HepG2 (cell line): ENCODE results near the gene SPARC. TPM values are rescaled to one million over a fixed set of nuclear protein-coding genes. Genes with fewer than 3 reads are reported as not detected.
"Not testable (repeated sequence)": the region's sequence is repeated elsewhere in the genome, so short reads cannot be mapped to it uniquely, and the experiment has no call there.

ENCODE experiments used
- ATAC-seq: fragments of 200-7000 bp; cut with Tn5 transposase; 3 replicates; pipeline ENCODE4 v1.9.1; 2020; ENCODE audit warnings: mild to moderate bottlenecking, moderate library complexity
- BruUV-seq: library from RNA; stranded (reverse); fragments of 400-500 nt; replicated peaks from 2 replicates; lab custom pipeline; 2021; lab: Mats Ljungman, UMichigan
- CTCF ChIA-PET: fragments of 300-600 bp; formaldehyde crosslinking; extraction: SDS; loops from one replicate; lab custom pipeline; 2021; ENCODE audit warnings: low total read pairs, inconsistent platforms, low intra/inter-chr PET ratio; lab: Yijun Ruan, JAX
- POLR2A ChIA-PET: fragments of 350-600 bp; sonication (Branson Sonifier 250); formaldehyde crosslinking; loops from one replicate; lab custom pipeline; 2020; ENCODE audit warnings: antibody characterized with exemption, inconsistent platforms; lab: Yijun Ruan, JAX
- DNase-seq: peaks from one replicate; pipeline ENCODE4 v3.0.0-alpha.2; 2015; ENCODE audit warnings: low spot score
- FAIRE-seq: peaks from 3 replicates; lab custom pipeline; 2011; peaks lifted over from hg19 to GRCh38; lab: Jason Lieb, UNC
- H2AFZ ChIP-seq: one replicate; pipeline ENCODE4 v1.6.1; 2011; ENCODE audit warnings: low read length, inconsistent platforms
- H3K27ac ChIP-seq: fragments of 300-600 bp; 3 replicates; pipeline ENCODE4 v1.8.0; 2011; ENCODE audit warnings: mixed run types, mild to moderate bottlenecking, mixed read lengths, low read length, inconsistent platforms; ENCODE audit not compliant: insufficient read depth; ENCODE audit errors: extremely low read length
- H3K27me3 ChIP-seq, 2 experiments: fragments of 200-600 bp in 1 of 2; 2 replicates in 1 of 2; 3 replicates in 1 of 2; pipeline versions ENCODE4 v1.6.0 to v1.8.0; 2011; ENCODE audit warnings: low read length in 2 of 2, mild to moderate bottlenecking in 2 of 2, moderate library complexity in 2 of 2, inconsistent platforms in 1 of 2; ENCODE audit not compliant: insufficient read depth in 2 of 2, control insufficient read depth in 1 of 2
- H3K36me3 ChIP-seq, 2 experiments: fragments of 200-600 bp in 1 of 2; replicated peaks in 1 of 2; 2 replicates in 1 of 2; 3 replicates in 1 of 2; pipeline versions ENCODE4 v1.5.1 to v1.8.0; 2011; ENCODE audit warnings: low read length in 2 of 2, inconsistent platforms in 1 of 2; ENCODE audit not compliant: insufficient read depth in 2 of 2, control insufficient read depth in 1 of 2
- H3K4me1 ChIP-seq: 2 replicates; pipeline ENCODE4 v1.5.1; 2012; ENCODE audit warnings: low read length, inconsistent platforms; ENCODE audit not compliant: insufficient read depth
- H3K4me2 ChIP-seq: 2 replicates; pipeline ENCODE4 v1.6.0; 2011; ENCODE audit warnings: low read depth, low read length, inconsistent platforms
- H3K4me3 ChIP-seq, 3 experiments: fragments of 200-600 bp in 1 of 3; sonication (generic), shearing (Covaris generic) in 1 of 3; replicated peaks in 1 of 3; 2 replicates each; pipeline ENCODE4 v1.5.1; 2011 to 2016; ENCODE audit warnings: low read length in 3 of 3, inconsistent platforms in 2 of 3, low read depth in 2 of 3, mild to moderate bottlenecking in 2 of 3, control low read depth in 1 of 3, mixed read lengths in 1 of 3; ENCODE audit not compliant: insufficient read depth in 1 of 3
- H3K79me2 ChIP-seq: one replicate; pipeline ENCODE4 v1.6.1; 2011; ENCODE audit warnings: low read length, inconsistent platforms; ENCODE audit not compliant: insufficient read depth
- H3K9ac ChIP-seq: 2 replicates; pipeline ENCODE4 v1.6.0; 2011; ENCODE audit warnings: mild to moderate bottlenecking, low read depth, low read length, inconsistent platforms; ENCODE audit not compliant: insufficient read depth
- H3K9me3 ChIP-seq: 2 replicates; pipeline ENCODE4 v1.5.1; 2012; ENCODE audit warnings: mild to moderate bottlenecking, low read length
- H4K20me1 ChIP-seq: 2 replicates; pipeline ENCODE4 v1.6.0; 2011; ENCODE audit warnings: inconsistent platforms, mild to moderate bottlenecking, low read length, moderate library complexity; ENCODE audit not compliant: insufficient read depth
- ZBTB38 ChIP-seq: sonication (generic); formaldehyde crosslinking; IDR thresholded peaks from 2 replicates; pipeline ENCODE4 v1.5.1; 2020; ENCODE audit warnings: mild to moderate bottlenecking, missing genetic modification reagents
- ZNF639 ChIP-seq: conservative IDR thresholded peaks from 2 replicates; pipeline ENCODE4 v1.6.1; 2018; ENCODE audit warnings: missing genetic modification reagents
- WGBS: methylation state at CpG from one replicate; pipeline ENCODE4 v1.1.6; 2017; ENCODE audit warnings: low lambda C conversion rate; 5-methylcytosine and 5-hydroxymethylcytosine counted together
- in situ Hi-C: cut with HindIII; loops from 2 replicates; pipeline ENCODE4 v1.10.0; 2017; ENCODE audit warnings: low pct_unique_long_range_greater_than_20kb; ENCODE audit not compliant: extremely low pct_ligation_motif_present
- intact Hi-C: fragments of 100-400 bp; cut with micrococcal nuclease; formaldehyde crosslinking; loops from one replicate; pipeline ENCODE4 v1.10.0; 2022; ENCODE audit not compliant: unreplicated experiment
- polyA plus RNA-seq, 8 experiments: library from polyadenylated mRNA; depleted of rRNA in 3 of 8; stranded (reverse) in 7 of 8; unstranded in 1 of 8; fragments of >200 nt; fragmentation: Illumina TruSeq in 4 of 8; extraction: Trizol in 4 of 8; gene quantifications; 2 replicates each; pipeline versions ENCODE4 v1.2.1 to v1.2.3, GENCODE V29; 2011 to 2016; ENCODE audit warnings: low read depth in 4 of 8, missing spikeins in 1 of 8, mixed read lengths in 1 of 8; ENCODE audit not compliant: insufficient read depth in 1 of 8
- total RNA-seq, 5 experiments: library from RNA; depleted of rRNA; stranded (reverse); fragments of >200 nt; fragmentation: Illumina TruSeq; extraction: Trizol; gene quantifications; 2 replicates each; pipeline ENCODE4 v1.2.3, GENCODE V29; 2016; ENCODE audit warnings: low read depth in 1 of 5
- TF ChIP-seq, protein P1 (sequence below): sonication (generic); formaldehyde crosslinking; IDR thresholded peaks from 2 replicates; pipeline ENCODE4 v1.8.0; 2023; ENCODE audit warnings: mild to moderate bottlenecking, missing genetic modification reagents

Gene SPARC
- total and polyA plus RNA-seq, 2 of the 13 experiments (the other 11 are each of a cell fraction or from before 2014, with no cell fraction given), result 76.7 to 192 TPM

- FAIRE-seq (no peak), DNase-seq (no peak), ATAC-seq (no peak)
- no peak overlapping the region for H3K4me2 ChIP-seq
- CTCF ChIA-PET, result no interaction called here
- H3K27me3 ChIP-seq, result no peaks in the 10 kb centered on the region
- H3K9me3 ChIP-seq, result no peaks in the 10 kb centered on the region
- no peak overlapping the region for H3K4me3 ChIP-seq
- H3K79me2 ChIP-seq, result no peaks in the 10 kb centered on the region
- POLR2A ChIA-PET, result no interaction called here
- no peak for TF ChIP-seq ZBTB38 (CRISPR knock-in tag)
- TF ChIP-seq ZNF639 (CRISPR knock-in tag), result no peak
- TF ChIP-seq, protein P1, sequence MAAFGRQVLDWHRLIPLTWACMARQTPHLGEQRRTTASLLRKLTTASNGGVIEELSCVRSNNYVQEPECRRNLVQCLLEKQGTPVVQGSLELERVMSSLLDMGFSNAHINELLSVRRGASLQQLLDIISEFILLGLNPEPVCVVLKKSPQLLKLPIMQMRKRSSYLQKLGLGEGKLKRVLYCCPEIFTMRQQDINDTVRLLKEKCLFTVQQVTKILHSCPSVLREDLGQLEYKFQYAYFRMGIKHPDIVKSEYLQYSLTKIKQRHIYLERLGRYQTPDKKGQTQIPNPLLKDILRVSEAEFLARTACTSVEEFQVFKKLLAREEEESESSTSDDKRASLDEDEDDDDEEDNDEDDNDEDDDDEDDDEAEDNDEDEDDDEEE (CRISPR knock-in tag), result no peak
- intact Hi-C loops, result no loop called here
- H2AFZ ChIP-seq, result no peak overlapping the region
- H3K4me1 ChIP-seq, result peaks cover 16% of the 10 kb centered on the region
- 82% methylated on average over 5 of the region's 5 CpGs for WGBS
- H4K20me1 ChIP-seq, result no peaks in the 10 kb centered on the region
- no peaks in the 10 kb centered on the region for H3K36me3 ChIP-seq
- in situ Hi-C loops, result no loop called here
- no peak overlapping the region for H3K27ac ChIP-seq
- no TSS peak for BruUV-seq
- no peak overlapping the region for H3K9ac ChIP-seq
These were observed 5.7 kb downstream of the SPARC start for GRCh38 chr5:151680944-151681427.

GRCh38 chr5:151680156-151680505, 6.6 kb downstream of the SPARC start:
- CTCF ChIA-PET, H3K36me3 ChIP-seq, H3K79me2 ChIP-seq, H2AFZ ChIP-seq, H4K20me1 ChIP-seq, H3K27me3 ChIP-seq, intact Hi-C loops, in situ Hi-C loops, POLR2A ChIA-PET, H3K27ac ChIP-seq, H3K4me3 ChIP-seq, H3K4me1 ChIP-seq, ATAC-seq, H3K9ac ChIP-seq, FAIRE-seq, H3K4me2 ChIP-seq, BruUV-seq, H3K9me3 ChIP-seq, DNase-seq: not testable (repeated sequence)
- 67% methylated on average over 7 of the region's 7 CpGs for WGBS
